ENCODE data around the gene SDHB. TPM values are rescaled to one million over a fixed set of nuclear protein-coding genes. Genes with fewer than 3 reads are reported as not detected.

SDHB gene
- total and polyA plus RNA-seq, 4 donors = 59.1 to 117 (median 83.5) TPM

DNA sequence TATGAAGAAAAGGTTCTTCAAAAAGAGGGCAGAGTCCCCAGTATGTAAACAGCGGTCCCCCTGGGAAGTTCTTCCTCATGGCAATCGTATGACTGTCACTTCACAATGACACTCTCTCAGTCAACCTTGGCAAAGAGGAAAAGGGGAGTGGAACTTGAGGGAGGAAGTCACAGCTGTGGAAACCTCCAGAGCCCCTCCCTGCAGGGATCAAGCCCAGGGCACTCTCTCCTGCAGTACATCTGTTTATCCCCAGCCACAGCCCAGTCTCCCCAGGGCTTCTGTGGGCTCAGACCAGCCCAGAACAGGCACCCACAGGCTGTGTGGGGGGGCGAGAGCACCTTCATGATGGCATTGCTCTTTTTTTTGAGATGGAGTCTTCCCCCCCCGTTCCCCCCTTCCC, 44.1 kb downstream of the SDHB start:
- ATAC-seq (ENCODE audit: insufficient read depth, low FRiP score) = no peak
- H3K4me3 ChIP-seq = no peak overlapping the region
- no peaks in the 10 kb centered on the region for H3K9me3 ChIP-seq (ENCODE audit: control insufficient read depth in 4 of 4, insufficient read depth in 3 of 4, low read length in 3 of 4)

DNA sequence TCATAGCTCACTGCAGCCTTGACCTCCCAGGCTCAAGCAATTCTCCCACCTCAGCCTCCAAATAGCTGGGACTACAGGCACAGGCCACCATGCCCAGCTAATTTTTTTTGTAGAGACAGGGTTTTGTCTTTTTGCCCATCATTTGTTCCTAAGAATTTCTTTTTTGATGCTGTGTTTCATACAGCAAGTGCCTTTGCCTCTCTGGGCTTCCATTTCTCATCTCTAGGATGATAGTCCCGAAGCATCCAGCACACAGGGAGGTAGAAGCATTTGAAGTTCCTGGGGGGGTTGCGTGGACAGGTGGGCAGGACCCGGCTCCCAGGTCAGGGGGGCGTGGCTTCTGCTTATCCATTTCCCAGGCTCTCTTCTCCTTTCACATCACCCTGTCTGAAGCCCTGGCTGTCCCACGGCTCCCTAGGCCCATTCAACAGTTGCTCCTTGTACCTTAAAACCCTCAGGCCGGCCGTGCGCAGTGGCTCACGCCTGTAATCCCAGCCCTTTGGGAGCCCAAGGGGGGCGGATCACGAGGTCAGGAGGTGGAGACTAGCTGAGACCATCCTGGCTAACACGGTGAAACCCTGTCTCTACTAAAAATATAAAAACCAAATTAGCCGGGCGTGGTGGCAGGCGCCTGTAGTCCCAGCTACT, 45.5 kb downstream of the SDHB start:
- Histone ChIP-seq H3K9me3 (ENCODE audit: control insufficient read depth in 4 of 4, insufficient read depth in 3 of 4, low read length in 3 of 4) (no peaks in the 10 kb centered on the region), H3K36me3 (ENCODE audit: control insufficient read depth in 4 of 4, insufficient read depth in 4 of 4, low read length in 4 of 4) (peaks cover 0 to 18% (median 3%) of the 10 kb centered on the region in 4 donors), H3K9ac (ENCODE audit: insufficient read depth in 1 of 2, low read length in 2 of 2) (no peak overlapping the region), H3K4me1 (ENCODE audit: control insufficient read depth in 5 of 5, insufficient read depth in 5 of 5, low read length in 5 of 5) (peaks cover 0 to 16% (median 3%) of the 10 kb centered on the region in 5 donors), H3K27ac (ENCODE audit: low read depth in 1 of 2, low read length in 1 of 2) (no peak overlapping the region), H3K27me3 (ENCODE audit: control insufficient read depth in 3 of 3, insufficient read depth in 3 of 3, low read length in 2 of 3) (no peaks in the 10 kb centered on the region), H3K4me3 (no peak overlapping the region)
- TF ChIP-seq, protein P1, sequence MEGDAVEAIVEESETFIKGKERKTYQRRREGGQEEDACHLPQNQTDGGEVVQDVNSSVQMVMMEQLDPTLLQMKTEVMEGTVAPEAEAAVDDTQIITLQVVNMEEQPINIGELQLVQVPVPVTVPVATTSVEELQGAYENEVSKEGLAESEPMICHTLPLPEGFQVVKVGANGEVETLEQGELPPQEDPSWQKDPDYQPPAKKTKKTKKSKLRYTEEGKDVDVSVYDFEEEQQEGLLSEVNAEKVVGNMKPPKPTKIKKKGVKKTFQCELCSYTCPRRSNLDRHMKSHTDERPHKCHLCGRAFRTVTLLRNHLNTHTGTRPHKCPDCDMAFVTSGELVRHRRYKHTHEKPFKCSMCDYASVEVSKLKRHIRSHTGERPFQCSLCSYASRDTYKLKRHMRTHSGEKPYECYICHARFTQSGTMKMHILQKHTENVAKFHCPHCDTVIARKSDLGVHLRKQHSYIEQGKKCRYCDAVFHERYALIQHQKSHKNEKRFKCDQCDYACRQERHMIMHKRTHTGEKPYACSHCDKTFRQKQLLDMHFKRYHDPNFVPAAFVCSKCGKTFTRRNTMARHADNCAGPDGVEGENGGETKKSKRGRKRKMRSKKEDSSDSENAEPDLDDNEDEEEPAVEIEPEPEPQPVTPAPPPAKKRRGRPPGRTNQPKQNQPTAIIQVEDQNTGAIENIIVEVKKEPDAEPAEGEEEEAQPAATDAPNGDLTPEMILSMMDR (IDR thresholded peaks at IDR 0.05; ENCODE audit: control extremely low read depth, extremely low read depth) = no peak
- DNase-seq (no peak), ATAC-seq (ENCODE audit: insufficient read depth, low FRiP score) (no peak)
- 92 to 93% methylated on average over 15 of the region's 15 CpGs for WGBS, 2 donors

More for the DNA sequence above, 44.1 kb downstream of the SDHB start:
- Histone ChIP-seq H3K36me3 (ENCODE audit: control insufficient read depth in 4 of 4, insufficient read depth in 4 of 4, low read length in 4 of 4) (peaks cover 0 to 9% (median 0%) of the 10 kb centered on the region in 4 donors), H3K4me1 (ENCODE audit: control insufficient read depth in 5 of 5, insufficient read depth in 5 of 5, low read length in 5 of 5) (peaks cover 0 to 16% (median 3%) of the 10 kb centered on the region in 5 donors), H3K27me3 (ENCODE audit: control insufficient read depth in 3 of 3, insufficient read depth in 3 of 3, low read length in 2 of 3) (no peaks in the 10 kb centered on the region), H3K27ac (ENCODE audit: low read depth in 1 of 2, low read length in 1 of 2) (no peak overlapping the region), H3K9ac (ENCODE audit: insufficient read depth in 1 of 2, low read length in 2 of 2) (no peak overlapping the region)
- DNase-seq = peak in 2 of 3 donors; percentile 26 to 50
- 17 to 41% methylated on average over 3 to 4 of the region's 4 CpGs for WGBS, 2 donors
- TF ChIP-seq, protein P1 (IDR thresholded peaks at IDR 0.05; ENCODE audit: control extremely low read depth, extremely low read depth) = no peak

DNA sequence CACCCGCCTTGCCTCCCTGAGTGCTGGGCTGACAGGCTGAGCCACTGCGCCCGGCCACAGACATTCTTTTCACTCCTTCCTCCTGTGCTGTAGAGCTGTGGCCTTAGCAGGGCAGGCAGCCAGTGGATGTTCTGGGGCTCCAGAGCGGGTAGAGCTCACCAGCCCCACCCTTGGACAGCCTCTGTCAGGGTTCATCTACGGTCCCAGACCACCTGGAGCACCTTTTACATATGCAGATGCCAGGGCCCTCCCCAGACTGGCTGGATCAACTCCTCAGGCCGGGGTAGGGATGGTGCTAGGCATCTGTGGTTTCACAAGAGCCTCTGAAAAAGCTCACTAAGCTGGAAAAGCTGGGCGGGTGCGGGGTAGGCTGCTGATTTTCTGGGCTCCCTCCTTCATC, 46.7 kb downstream of the SDHB start:
- H3K9me3 ChIP-seq (ENCODE audit: control insufficient read depth in 4 of 4, insufficient read depth in 3 of 4, low read length in 3 of 4) = no peaks in the 10 kb centered on the region
- no peak overlapping the region for H3K9ac ChIP-seq (ENCODE audit: insufficient read depth in 1 of 2, low read length in 2 of 2)
- H3K4me3 ChIP-seq = no peak overlapping the region
- TF ChIP-seq, protein P1 (IDR thresholded peaks at IDR 0.05; ENCODE audit: control extremely low read depth, extremely low read depth) = no peak
- H3K36me3 ChIP-seq (ENCODE audit: control insufficient read depth in 4 of 4, insufficient read depth in 4 of 4, low read length in 4 of 4) = peaks cover 0 to 28% (median 10%) of the 10 kb centered on the region in 4 donors
- WGBS, 2 donors = 92 to 93% methylated on average over 8 of the region's 8 CpGs
- no peak for ATAC-seq (ENCODE audit: insufficient read depth, low FRiP score)
- no peak overlapping the region for H3K27ac ChIP-seq (ENCODE audit: low read depth in 1 of 2, low read length in 1 of 2)
- H3K27me3 ChIP-seq (ENCODE audit: control insufficient read depth in 3 of 3, insufficient read depth in 3 of 3, low read length in 2 of 3) = no peaks in the 10 kb centered on the region
- H3K4me1 ChIP-seq (ENCODE audit: control insufficient read depth in 5 of 5, insufficient read depth in 5 of 5, low read length in 5 of 5) = peaks cover 0 to 16% (median 3%) of the 10 kb centered on the region in 5 donors
- DNase-seq = no peak
